ENCODE data around the gene PRRG1. TPM values are rescaled to one million over a fixed set of nuclear protein-coding genes. Genes with fewer than 3 reads are reported as not detected.

PRRG1 gene
- total RNA-seq, 2 experiments from 2014 or later: not detected

GRCh38 chrX:37378404-37378803, 29.2 kb downstream of the PRRG1 start:
- H3K27ac Mint-ChIP-seq: no peak overlapping the region
- no peak for TF ChIP-seq CTCF (IDR thresholded peaks at IDR 0.05)
- H3K27me3 ChIP-seq (ENCODE audit: control insufficient read depth in 1 of 2, insufficient read depth in 2 of 2, low read length in 2 of 2): no peaks in the 10 kb centered on the region
- no peak overlapping the region for H3K4me3 Mint-ChIP-seq
- intact Hi-C loops (cut with DNase I, micrococcal nuclease): no loop called here
- H3K9me3 Mint-ChIP-seq: peaks cover 3% of the 10 kb centered on the region
- ChIA-PET POLR2A (no interaction called here), CTCF (no interaction called here)
- no peak for ATAC-seq (ENCODE audit: poor library complexity)
- peaks cover 10% of the 10 kb centered on the region for H3K27me3 Mint-ChIP-seq
- no peak overlapping the region for H3K4me3 ChIP-seq (ENCODE audit: low read length)
- no peak overlapping the region for H3K27ac ChIP-seq (ENCODE audit: low read depth in 1 of 2, low read length in 2 of 2)
- H3K9me3 ChIP-seq (ENCODE audit: control insufficient read depth in 1 of 2, insufficient read depth in 1 of 2, low read length in 2 of 2): no peaks in the 10 kb centered on the region
- no peak for DNase-seq
- no peaks in the 10 kb centered on the region for H3K4me1 ChIP-seq (ENCODE audit: insufficient read depth, low read length)
- H3K36me3 ChIP-seq (ENCODE audit: insufficient read depth, low read length): no peaks in the 10 kb centered on the region
- no peaks in the 10 kb centered on the region for H3K4me1 Mint-ChIP-seq (ENCODE audit: low read depth)
- H3K36me3 Mint-ChIP-seq (ENCODE audit: low read depth): no peaks in the 10 kb centered on the region

- DNase-seq (no peak), ATAC-seq (ENCODE audit: poor library complexity) (no peak)
- no peak overlapping the region for H3K4me3 Mint-ChIP-seq
- H3K27ac Mint-ChIP-seq: no peak overlapping the region
- ChIA-PET CTCF (no interaction called here), POLR2A (no interaction called here)
- H3K9me3 ChIP-seq (ENCODE audit: control insufficient read depth in 1 of 2, insufficient read depth in 1 of 2, low read length in 2 of 2): no peaks in the 10 kb centered on the region
- H3K4me1 Mint-ChIP-seq (ENCODE audit: low read depth): no peaks in the 10 kb centered on the region
- peaks cover 3% of the 10 kb centered on the region for H3K9me3 Mint-ChIP-seq
- no peak for TF ChIP-seq CTCF (IDR thresholded peaks at IDR 0.05)
- intact Hi-C loops (cut with DNase I, micrococcal nuclease): no loop called here
- no peaks in the 10 kb centered on the region for H3K27me3 ChIP-seq (ENCODE audit: control insufficient read depth in 1 of 2, insufficient read depth in 2 of 2, low read length in 2 of 2)
- no peaks in the 10 kb centered on the region for H3K36me3 ChIP-seq (ENCODE audit: insufficient read depth, low read length)
- H3K36me3 Mint-ChIP-seq (ENCODE audit: low read depth): no peaks in the 10 kb centered on the region
- no peaks in the 10 kb centered on the region for H3K4me1 ChIP-seq (ENCODE audit: insufficient read depth, low read length)
- no peak overlapping the region for H3K4me3 ChIP-seq (ENCODE audit: low read length)
- H3K27ac ChIP-seq (ENCODE audit: low read depth in 1 of 2, low read length in 2 of 2): no peak overlapping the region
- peaks cover 10% of the 10 kb centered on the region for H3K27me3 Mint-ChIP-seq
Measured at GRCh38 chrX:37378830-37379229, 29.7 kb downstream of the PRRG1 start.

GRCh38 chrX:37380256-37380655, 31.1 kb downstream of the PRRG1 start:
- ChIA-PET CTCF (interaction anchor here (0.9 kb wide), 1 partner anchor 14 kb away, joined by 3 read pairs; no protein-coding TSS in a partner anchor), POLR2A (no interaction called here)
- no peak overlapping the region for H3K27ac Mint-ChIP-seq
- intact Hi-C loops (cut with DNase I, micrococcal nuclease): no loop called here
- DNase-seq (no peak), ATAC-seq (ENCODE audit: poor library complexity) (no peak)
- H3K36me3 ChIP-seq (ENCODE audit: insufficient read depth, low read length): no peaks in the 10 kb centered on the region
- H3K4me3 ChIP-seq (ENCODE audit: low read length): no peak overlapping the region
- no peaks in the 10 kb centered on the region for H3K4me1 Mint-ChIP-seq (ENCODE audit: low read depth)
- no peaks in the 10 kb centered on the region for H3K27me3 ChIP-seq (ENCODE audit: control insufficient read depth in 1 of 2, insufficient read depth in 2 of 2, low read length in 2 of 2)
- peaks cover 10% of the 10 kb centered on the region for H3K27me3 Mint-ChIP-seq
- H3K9me3 ChIP-seq (ENCODE audit: control insufficient read depth in 1 of 2, insufficient read depth in 1 of 2, low read length in 2 of 2): no peaks in the 10 kb centered on the region
- no peak for TF ChIP-seq CTCF (IDR thresholded peaks at IDR 0.05)
- no peaks in the 10 kb centered on the region for H3K36me3 Mint-ChIP-seq (ENCODE audit: low read depth)
- H3K27ac ChIP-seq (ENCODE audit: low read depth in 1 of 2, low read length in 2 of 2): no peak overlapping the region
- no peaks in the 10 kb centered on the region for H3K4me1 ChIP-seq (ENCODE audit: insufficient read depth, low read length)
- H3K4me3 Mint-ChIP-seq: no peak overlapping the region
- peaks cover 3% of the 10 kb centered on the region for H3K9me3 Mint-ChIP-seq
